HEK293 (cell line): ENCODE data around the gene PPP4R1.
A peak's percentile ranks its signal among the peaks of the same experiment; 100 is the strongest.

Experiments
- CTCF ChIA-PET: fragments of 350-600 bp; formaldehyde crosslinking; extraction: SDS; loops from one replicate; lab custom pipeline; 2021; ENCODE audit warnings: antibody characterized with exemption; lab: Yijun Ruan, JAX
- POLR2A ChIA-PET: fragments of 300-600 bp; formaldehyde crosslinking; extraction: SDS; loops from one replicate; lab custom pipeline; 2020; ENCODE audit warnings: antibody characterized with exemption, inconsistent platforms; lab: Yijun Ruan, JAX
- H3K27ac ChIP-seq: fragments of 200-500 bp; sonication (Bioruptor generic); 2 replicates; pipeline ENCODE4 v1.5.1; 2014; ENCODE audit warnings: low read depth, low read length, control low read depth, inconsistent platforms; ENCODE audit errors: extremely low read depth
- H3K36me3 ChIP-seq, 2 experiments: fragments of 200-500 bp in 1 of 2; sonication (Bioruptor generic) in 1 of 2; 1 replicate in 1 of 2; 2 replicates in 1 of 2; pipeline ENCODE4 v1.5.1; 2014 to 2017; ENCODE audit warnings: inconsistent platforms in 2 of 2, low read length in 2 of 2; ENCODE audit not compliant: control insufficient read depth in 2 of 2, insufficient read depth in 1 of 2
- H3K4me1 ChIP-seq: fragments of 200-500 bp; sonication (Bioruptor generic); 2 replicates; pipeline ENCODE4 v1.5.1; 2014; ENCODE audit warnings: mild to moderate bottlenecking, low read length, inconsistent platforms; ENCODE audit not compliant: control insufficient read depth, insufficient read depth
- H3K4me3 ChIP-seq: 2 replicates; pipeline ENCODE4 v1.5.1; 2011; ENCODE audit warnings: low read depth, mild to moderate bottlenecking, control low read depth, low read length, moderate library complexity
- H3K9me3 ChIP-seq: fragments of 200-500 bp; sonication (Bioruptor generic); 2 replicates; pipeline ENCODE4 v1.5.1; 2014; ENCODE audit warnings: low read depth, low read length, inconsistent platforms; ENCODE audit not compliant: control insufficient read depth, insufficient read depth
- FEZF1 ChIP-seq: fragments of 450-650 bp; formaldehyde crosslinking; IDR thresholded peaks from 2 replicates; pipeline ENCODE4 v1.5.1; 2016; ENCODE audit warnings: missing biosample characterization, missing genetic modification characterization
- KLF7 ChIP-seq: fragments of 450-650 bp; formaldehyde crosslinking; IDR thresholded peaks from 2 replicates; pipeline ENCODE4 v1.5.1; 2016; ENCODE audit warnings: missing biosample characterization, missing genetic modification characterization, borderline replicate concordance
- PRDM1 ChIP-seq: fragments of 450-650 bp; formaldehyde crosslinking; IDR thresholded peaks from 2 replicates; pipeline ENCODE4; 2016; ENCODE audit warnings: missing biosample characterization, missing genetic modification characterization
- ZBTB17 ChIP-seq: fragments of 450-650 bp; formaldehyde crosslinking; IDR thresholded peaks from 2 replicates; pipeline ENCODE4 v1.5.1; 2016; ENCODE audit warnings: missing biosample characterization, missing genetic modification characterization
- ZBTB20 ChIP-seq: fragments of 450-650 bp; formaldehyde crosslinking; IDR thresholded peaks from 2 replicates; pipeline ENCODE4 v1.5.1; 2016; ENCODE audit warnings: missing biosample characterization, missing genetic modification characterization
- ZBTB6 ChIP-seq: fragments of 450-650 bp; formaldehyde crosslinking; IDR thresholded peaks from 2 replicates; pipeline ENCODE4 v1.5.1; 2017; ENCODE audit warnings: missing biosample characterization, missing genetic modification characterization
- ZFHX2 ChIP-seq: fragments of 450-650 bp; formaldehyde crosslinking; conservative IDR thresholded peaks from 2 replicates; pipeline ENCODE4 v1.5.1; 2016; ENCODE audit warnings: missing biosample characterization, missing genetic modification characterization
- ZFP69B ChIP-seq: fragments of 450-650 bp; formaldehyde crosslinking; IDR thresholded peaks from 2 replicates; pipeline ENCODE4 v1.5.1; 2016; ENCODE audit warnings: missing biosample characterization, missing genetic modification characterization
- ZNF146 ChIP-seq: fragments of 450-650 bp; formaldehyde crosslinking; IDR thresholded peaks from 2 replicates; pipeline ENCODE4 v1.5.1; 2016; ENCODE audit warnings: missing biosample characterization, missing genetic modification characterization
- ZNF19 ChIP-seq: fragments of 450-650 bp; formaldehyde crosslinking; IDR thresholded peaks from 2 replicates; pipeline ENCODE4; 2016; ENCODE audit warnings: missing biosample characterization, missing genetic modification characterization, low read depth
- ZNF843 ChIP-seq: fragments of 450-650 bp; formaldehyde crosslinking; IDR thresholded peaks from 2 replicates; pipeline ENCODE4 v1.5.1; 2016; ENCODE audit warnings: missing biosample characterization, missing genetic modification characterization
- ZSCAN16 ChIP-seq: fragments of 450-650 bp; formaldehyde crosslinking; IDR thresholded peaks from 2 replicates; pipeline ENCODE4 v1.5.1; 2016; ENCODE audit warnings: missing biosample characterization, missing genetic modification characterization
- TF ChIP-seq, protein P1 (sequence below): fragments of 450-650 bp; formaldehyde crosslinking; IDR thresholded peaks from 2 replicates; pipeline ENCODE4 v1.5.1; 2017; ENCODE audit warnings: missing biosample characterization, missing genetic modification characterization
- TF ChIP-seq, protein P2 (sequence below): fragments of 450-650 bp; formaldehyde crosslinking; IDR thresholded peaks from 2 replicates; pipeline ENCODE4 v1.5.1; 2016; ENCODE audit warnings: missing biosample characterization, missing genetic modification characterization
- TF ChIP-seq, protein P3 (sequence below): fragments of 450-650 bp; formaldehyde crosslinking; IDR thresholded peaks from 2 replicates; pipeline ENCODE4 v1.5.1; 2017; ENCODE audit warnings: missing biosample characterization, missing genetic modification characterization
- TF ChIP-seq, protein P4 (sequence below): fragments of 450-650 bp; formaldehyde crosslinking; IDR thresholded peaks from 2 replicates; pipeline ENCODE4; 2016; ENCODE audit warnings: missing biosample characterization, missing genetic modification characterization
- TF ChIP-seq, protein P5 (sequence below): fragments of 450-650 bp; formaldehyde crosslinking; optimal IDR thresholded peaks from 2 replicates; pipeline ENCODE3; 2016; ENCODE audit warnings: missing biosample characterization, mild to moderate bottlenecking, missing genetic modification characterization
- TF ChIP-seq, protein P6 (sequence below): fragments of 450-650 bp; formaldehyde crosslinking; IDR thresholded peaks from 2 replicates; pipeline ENCODE4 v1.5.1; 2016; ENCODE audit warnings: missing biosample characterization, missing genetic modification characterization
- TF ChIP-seq, protein P7 (sequence below): fragments of 450-650 bp; formaldehyde crosslinking; IDR thresholded peaks from 2 replicates; pipeline ENCODE4 v1.5.1; 2016; ENCODE audit warnings: missing biosample characterization, missing genetic modification characterization

The PPP4R1 gene

GRCh38 chr18:9615280-9615797 is 980 bp upstream of the PPP4R1 start (continued):
- TF ChIP-seq PRDM1 (tag by site-specific recombination) (no peak), ZNF146 (no peak), ZBTB6 (tag by site-specific recombination) (no peak), ZSCAN16 (tag by site-specific recombination) (no peak), ZNF843 (tag by site-specific recombination) (no peak), ZFP69B (tag by site-specific recombination) (0 out of 2 replicates have a peak, but pooled peaks have one; percentile 39), ZBTB20 (tag by site-specific recombination) (peak; percentile 59; the same call in 1 of the 2 replicates), ZNF19 (tag by site-specific recombination) (no peak)
- TF ChIP-seq, protein P1, sequence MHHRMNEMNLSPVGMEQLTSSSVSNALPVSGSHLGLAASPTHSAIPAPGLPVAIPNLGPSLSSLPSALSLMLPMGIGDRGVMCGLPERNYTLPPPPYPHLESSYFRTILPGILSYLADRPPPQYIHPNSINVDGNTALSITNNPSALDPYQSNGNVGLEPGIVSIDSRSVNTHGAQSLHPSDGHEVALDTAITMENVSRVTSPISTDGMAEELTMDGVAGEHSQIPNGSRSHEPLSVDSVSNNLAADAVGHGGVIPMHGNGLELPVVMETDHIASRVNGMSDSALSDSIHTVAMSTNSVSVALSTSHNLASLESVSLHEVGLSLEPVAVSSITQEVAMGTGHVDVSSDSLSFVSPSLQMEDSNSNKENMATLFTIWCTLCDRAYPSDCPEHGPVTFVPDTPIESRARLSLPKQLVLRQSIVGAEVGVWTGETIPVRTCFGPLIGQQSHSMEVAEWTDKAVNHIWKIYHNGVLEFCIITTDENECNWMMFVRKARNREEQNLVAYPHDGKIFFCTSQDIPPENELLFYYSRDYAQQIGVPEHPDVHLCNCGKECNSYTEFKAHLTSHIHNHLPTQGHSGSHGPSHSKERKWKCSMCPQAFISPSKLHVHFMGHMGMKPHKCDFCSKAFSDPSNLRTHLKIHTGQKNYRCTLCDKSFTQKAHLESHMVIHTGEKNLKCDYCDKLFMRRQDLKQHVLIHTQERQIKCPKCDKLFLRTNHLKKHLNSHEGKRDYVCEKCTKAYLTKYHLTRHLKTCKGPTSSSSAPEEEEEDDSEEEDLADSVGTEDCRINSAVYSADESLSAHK (tag by site-specific recombination) = no peak
- TF ChIP-seq, protein P2, sequence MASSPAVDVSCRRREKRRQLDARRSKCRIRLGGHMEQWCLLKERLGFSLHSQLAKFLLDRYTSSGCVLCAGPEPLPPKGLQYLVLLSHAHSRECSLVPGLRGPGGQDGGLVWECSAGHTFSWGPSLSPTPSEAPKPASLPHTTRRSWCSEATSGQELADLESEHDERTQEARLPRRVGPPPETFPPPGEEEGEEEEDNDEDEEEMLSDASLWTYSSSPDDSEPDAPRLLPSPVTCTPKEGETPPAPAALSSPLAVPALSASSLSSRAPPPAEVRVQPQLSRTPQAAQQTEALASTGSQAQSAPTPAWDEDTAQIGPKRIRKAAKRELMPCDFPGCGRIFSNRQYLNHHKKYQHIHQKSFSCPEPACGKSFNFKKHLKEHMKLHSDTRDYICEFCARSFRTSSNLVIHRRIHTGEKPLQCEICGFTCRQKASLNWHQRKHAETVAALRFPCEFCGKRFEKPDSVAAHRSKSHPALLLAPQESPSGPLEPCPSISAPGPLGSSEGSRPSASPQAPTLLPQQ = peak; percentile 92
- TF ChIP-seq, protein P3, sequence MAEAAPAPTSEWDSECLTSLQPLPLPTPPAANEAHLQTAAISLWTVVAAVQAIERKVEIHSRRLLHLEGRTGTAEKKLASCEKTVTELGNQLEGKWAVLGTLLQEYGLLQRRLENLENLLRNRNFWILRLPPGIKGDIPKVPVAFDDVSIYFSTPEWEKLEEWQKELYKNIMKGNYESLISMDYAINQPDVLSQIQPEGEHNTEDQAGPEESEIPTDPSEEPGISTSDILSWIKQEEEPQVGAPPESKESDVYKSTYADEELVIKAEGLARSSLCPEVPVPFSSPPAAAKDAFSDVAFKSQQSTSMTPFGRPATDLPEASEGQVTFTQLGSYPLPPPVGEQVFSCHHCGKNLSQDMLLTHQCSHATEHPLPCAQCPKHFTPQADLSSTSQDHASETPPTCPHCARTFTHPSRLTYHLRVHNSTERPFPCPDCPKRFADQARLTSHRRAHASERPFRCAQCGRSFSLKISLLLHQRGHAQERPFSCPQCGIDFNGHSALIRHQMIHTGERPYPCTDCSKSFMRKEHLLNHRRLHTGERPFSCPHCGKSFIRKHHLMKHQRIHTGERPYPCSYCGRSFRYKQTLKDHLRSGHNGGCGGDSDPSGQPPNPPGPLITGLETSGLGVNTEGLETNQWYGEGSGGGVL (tag by site-specific recombination) = peak; percentile 1; the same call in 1 of the 2 replicates
- TF ChIP-seq, protein P4, sequence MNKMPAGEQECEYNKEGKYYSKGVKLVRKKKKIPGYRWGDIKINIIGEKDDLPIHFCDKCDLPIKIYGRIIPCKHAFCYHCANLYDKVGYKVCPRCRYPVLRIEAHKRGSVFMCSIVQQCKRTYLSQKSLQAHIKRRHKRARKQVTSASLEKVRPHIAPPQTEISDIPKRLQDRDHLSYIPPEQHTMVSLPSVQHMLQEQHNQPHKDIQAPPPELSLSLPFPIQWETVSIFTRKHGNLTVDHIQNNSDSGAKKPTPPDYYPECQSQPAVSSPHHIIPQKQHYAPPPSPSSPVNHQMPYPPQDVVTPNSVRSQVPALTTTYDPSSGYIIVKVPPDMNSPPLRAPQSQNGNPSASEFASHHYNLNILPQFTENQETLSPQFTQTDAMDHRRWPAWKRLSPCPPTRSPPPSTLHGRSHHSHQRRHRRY (tag by site-specific recombination) = no peak
- TF ChIP-seq, protein P5, sequence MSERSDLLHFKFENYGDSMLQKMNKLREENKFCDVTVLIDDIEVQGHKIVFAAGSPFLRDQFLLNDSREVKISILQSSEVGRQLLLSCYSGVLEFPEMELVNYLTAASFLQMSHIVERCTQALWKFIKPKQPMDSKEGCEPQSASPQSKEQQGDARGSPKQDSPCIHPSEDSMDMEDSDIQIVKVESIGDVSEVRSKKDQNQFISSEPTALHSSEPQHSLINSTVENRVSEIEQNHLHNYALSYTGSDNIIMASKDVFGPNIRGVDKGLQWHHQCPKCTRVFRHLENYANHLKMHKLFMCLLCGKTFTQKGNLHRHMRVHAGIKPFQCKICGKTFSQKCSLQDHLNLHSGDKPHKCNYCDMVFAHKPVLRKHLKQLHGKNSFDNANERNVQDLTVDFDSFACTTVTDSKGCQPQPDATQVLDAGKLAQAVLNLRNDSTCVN = peak; percentile 20

GRCh38 chr18:9613550-9614400 is 584 bp downstream of the PPP4R1 start:
- Histone ChIP-seq H3K4me3 (peak overlapping the region; percentile 72), H3K9me3 (no peaks in the 10 kb centered on the region), H3K36me3 (peaks cover 4 to 15% of the 10 kb centered on the region in 2 experiments), H3K4me1 (peaks cover 8% of the 10 kb centered on the region; the same call in 1 of the 2 replicates), H3K27ac (peak overlapping the region; percentile 87)
- CTCF ChIA-PET = interaction anchor here (1.1 kb wide), 1 partner anchor 69 kb away, joined by 5 read pairs; no protein-coding TSS in a partner anchor
- POLR2A ChIA-PET = no interaction called here
- TF ChIP-seq ZFHX2 (tag by site-specific recombination) (peak; percentile 18; the same call in 1 of the 2 replicates), ZBTB17 (tag by site-specific recombination) (no peak), KLF7 (tag by site-specific recombination) (no peak; the same call in 1 of the 2 replicates), FEZF1 (tag by site-specific recombination) (no peak)
- TF ChIP-seq, protein P6, sequence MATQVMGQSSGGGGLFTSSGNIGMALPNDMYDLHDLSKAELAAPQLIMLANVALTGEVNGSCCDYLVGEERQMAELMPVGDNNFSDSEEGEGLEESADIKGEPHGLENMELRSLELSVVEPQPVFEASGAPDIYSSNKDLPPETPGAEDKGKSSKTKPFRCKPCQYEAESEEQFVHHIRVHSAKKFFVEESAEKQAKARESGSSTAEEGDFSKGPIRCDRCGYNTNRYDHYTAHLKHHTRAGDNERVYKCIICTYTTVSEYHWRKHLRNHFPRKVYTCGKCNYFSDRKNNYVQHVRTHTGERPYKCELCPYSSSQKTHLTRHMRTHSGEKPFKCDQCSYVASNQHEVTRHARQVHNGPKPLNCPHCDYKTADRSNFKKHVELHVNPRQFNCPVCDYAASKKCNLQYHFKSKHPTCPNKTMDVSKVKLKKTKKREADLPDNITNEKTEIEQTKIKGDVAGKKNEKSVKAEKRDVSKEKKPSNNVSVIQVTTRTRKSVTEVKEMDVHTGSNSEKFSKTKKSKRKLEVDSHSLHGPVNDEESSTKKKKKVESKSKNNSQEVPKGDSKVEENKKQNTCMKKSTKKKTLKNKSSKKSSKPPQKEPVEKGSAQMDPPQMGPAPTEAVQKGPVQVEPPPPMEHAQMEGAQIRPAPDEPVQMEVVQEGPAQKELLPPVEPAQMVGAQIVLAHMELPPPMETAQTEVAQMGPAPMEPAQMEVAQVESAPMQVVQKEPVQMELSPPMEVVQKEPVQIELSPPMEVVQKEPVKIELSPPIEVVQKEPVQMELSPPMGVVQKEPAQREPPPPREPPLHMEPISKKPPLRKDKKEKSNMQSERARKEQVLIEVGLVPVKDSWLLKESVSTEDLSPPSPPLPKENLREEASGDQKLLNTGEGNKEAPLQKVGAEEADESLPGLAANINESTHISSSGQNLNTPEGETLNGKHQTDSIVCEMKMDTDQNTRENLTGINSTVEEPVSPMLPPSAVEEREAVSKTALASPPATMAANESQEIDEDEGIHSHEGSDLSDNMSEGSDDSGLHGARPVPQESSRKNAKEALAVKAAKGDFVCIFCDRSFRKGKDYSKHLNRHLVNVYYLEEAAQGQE (tag by site-specific recombination) = no peak
- TF ChIP-seq, protein P7, sequence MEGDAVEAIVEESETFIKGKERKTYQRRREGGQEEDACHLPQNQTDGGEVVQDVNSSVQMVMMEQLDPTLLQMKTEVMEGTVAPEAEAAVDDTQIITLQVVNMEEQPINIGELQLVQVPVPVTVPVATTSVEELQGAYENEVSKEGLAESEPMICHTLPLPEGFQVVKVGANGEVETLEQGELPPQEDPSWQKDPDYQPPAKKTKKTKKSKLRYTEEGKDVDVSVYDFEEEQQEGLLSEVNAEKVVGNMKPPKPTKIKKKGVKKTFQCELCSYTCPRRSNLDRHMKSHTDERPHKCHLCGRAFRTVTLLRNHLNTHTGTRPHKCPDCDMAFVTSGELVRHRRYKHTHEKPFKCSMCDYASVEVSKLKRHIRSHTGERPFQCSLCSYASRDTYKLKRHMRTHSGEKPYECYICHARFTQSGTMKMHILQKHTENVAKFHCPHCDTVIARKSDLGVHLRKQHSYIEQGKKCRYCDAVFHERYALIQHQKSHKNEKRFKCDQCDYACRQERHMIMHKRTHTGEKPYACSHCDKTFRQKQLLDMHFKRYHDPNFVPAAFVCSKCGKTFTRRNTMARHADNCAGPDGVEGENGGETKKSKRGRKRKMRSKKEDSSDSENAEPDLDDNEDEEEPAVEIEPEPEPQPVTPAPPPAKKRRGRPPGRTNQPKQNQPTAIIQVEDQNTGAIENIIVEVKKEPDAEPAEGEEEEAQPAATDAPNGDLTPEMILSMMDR (tag by site-specific recombination) = peak; percentile 41
